ENCODE results near the gene SH3PXD2A.
A peak's percentile ranks its signal among the peaks of the same experiment; 100 is the strongest.

SH3PXD2A gene

GRCh38 chr10:103599211-103599610 lies 256.2 kb downstream of the SH3PXD2A start:
- H3K27ac ChIP-seq: no peak overlapping the region
- TF ChIP-seq ZFX (IDR thresholded peaks at IDR 0.05): no peak
- no peak for TF ChIP-seq CTCF (conservative IDR thresholded peaks at IDR 0.05)

- peak; percentile 90 for TF ChIP-seq CTCF (conservative IDR thresholded peaks at IDR 0.05)
- no peak for TF ChIP-seq ZFX (IDR thresholded peaks at IDR 0.05)
- no peak overlapping the region for H3K27ac ChIP-seq
These were observed 256.7 kb downstream of the SH3PXD2A start for GRCh38 chr10:103598654-103599115.

GRCh38 chr10:103597003-103597402 lies 258.4 kb downstream of the SH3PXD2A start:
- no peak overlapping the region for H3K27ac ChIP-seq

GRCh38 chr10:103595933-103596726 lies 259.2 kb downstream of the SH3PXD2A start:
- no peak overlapping the region for H3K27ac ChIP-seq
- no peak for TF ChIP-seq ZFX (IDR thresholded peaks at IDR 0.05)
- no peak for TF ChIP-seq CTCF (conservative IDR thresholded peaks at IDR 0.05)

More at GRCh38 chr10:103597003-103597402, 258.4 kb downstream of the SH3PXD2A start:
- TF ChIP-seq CTCF (conservative IDR thresholded peaks at IDR 0.05) (no peak), ZFX (IDR thresholded peaks at IDR 0.05) (no peak)

- no peak overlapping the region for H3K27ac ChIP-seq
- peak; percentile 27 for TF ChIP-seq CTCF (conservative IDR thresholded peaks at IDR 0.05)
- TF ChIP-seq ZFX (IDR thresholded peaks at IDR 0.05): no peak
These were observed 262.3 kb downstream of the SH3PXD2A start for GRCh38 chr10:103593022-103593570.

GRCh38 chr10:103592186-103593021 lies 263.0 kb downstream of the SH3PXD2A start:
- TF ChIP-seq ZFX (IDR thresholded peaks at IDR 0.05) (no peak), CTCF (conservative IDR thresholded peaks at IDR 0.05) (peak; percentile 85)
- no peak overlapping the region for H3K27ac ChIP-seq

Data from C4-2B (cell line).